BLaER1 (cell line): ENCODE results near the gene GNAT2.

Experiments
- H3K27ac ChIP-seq: shearing (Covaris generic); formaldehyde crosslinking; 2 replicates; pipeline ENCODE4 v1.8.1; 2022
- H3K27me3 ChIP-seq: shearing (Covaris generic); formaldehyde crosslinking; 2 replicates; pipeline ENCODE4 v1.8.1; 2022
- H3K36me3 ChIP-seq: shearing (Covaris generic); formaldehyde crosslinking; 2 replicates; pipeline ENCODE4 v1.8.1; 2022
- H3K4me1 ChIP-seq: shearing (Covaris generic); formaldehyde crosslinking; 2 replicates; pipeline ENCODE4 v1.8.1; 2022
- H3K4me2 ChIP-seq: shearing (Covaris generic); formaldehyde crosslinking; 2 replicates; pipeline ENCODE4 v1.8.1; 2022
- H3K4me3 ChIP-seq: shearing (Covaris generic); formaldehyde crosslinking; 2 replicates; pipeline ENCODE4 v1.8.1; 2022
- H3K9ac ChIP-seq: shearing (Covaris generic); formaldehyde crosslinking; 2 replicates; pipeline ENCODE4 v1.8.1; 2022
- H3K9me3 ChIP-seq: shearing (Covaris generic); formaldehyde crosslinking; 2 replicates; pipeline ENCODE4 v1.8.1; 2022
- H4K20me1 ChIP-seq: shearing (Covaris generic); formaldehyde crosslinking; 2 replicates; pipeline ENCODE4 v1.8.1; 2022
- Cebpa-rat ChIP-seq: shearing (Covaris generic); IDR thresholded peaks from 2 replicates; pipeline ENCODE4 v1.8.1; 2022

The GNAT2 gene

DNA sequence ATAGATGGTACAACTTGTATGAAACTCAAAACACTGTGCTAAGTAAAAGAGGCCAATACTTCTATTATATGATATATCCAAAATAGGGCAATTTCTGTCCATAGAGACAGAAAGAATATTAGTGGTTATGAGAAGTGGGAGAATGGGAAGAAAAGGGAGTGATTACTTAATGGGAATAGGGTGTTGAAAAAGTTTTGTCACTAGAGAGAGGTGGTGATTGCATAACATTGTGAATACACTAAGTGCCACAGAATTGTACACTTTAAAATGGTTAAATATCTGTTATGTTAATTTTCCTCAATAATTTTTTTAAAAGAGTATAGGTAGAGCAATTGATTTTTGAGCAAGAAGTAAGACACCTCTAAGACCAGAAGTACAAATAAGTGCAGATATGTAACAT lies 29.7 kb downstream of the GNAT2 start:
- peaks cover 90% of the 10 kb centered on the region for H3K36me3 ChIP-seq

DNA sequence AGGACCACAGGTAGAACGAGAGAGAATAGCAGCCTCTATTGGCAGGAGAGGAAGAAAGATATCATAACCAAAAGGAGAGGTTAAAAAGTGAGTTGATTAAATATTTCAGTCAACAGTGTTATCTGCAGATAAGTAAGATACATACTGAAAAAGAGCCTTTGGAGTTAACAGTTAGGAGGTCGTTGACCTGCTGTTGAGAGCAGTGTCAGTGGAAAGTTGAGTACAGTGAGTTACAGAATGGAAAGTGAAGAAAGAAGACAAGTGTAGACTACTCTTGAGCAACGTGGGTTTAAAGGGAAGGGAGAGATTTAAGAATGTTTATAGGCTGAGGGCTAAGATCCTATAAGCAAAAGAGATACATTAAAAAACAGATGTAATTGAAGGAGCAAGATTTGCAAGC lies 30.2 kb downstream of the GNAT2 start:
- TF ChIP-seq Cebpa-rat: no peak
- Histone ChIP-seq H3K4me2 (no peak overlapping the region), H3K27me3 (no peaks in the 10 kb centered on the region), H3K36me3 (peaks cover 94% of the 10 kb centered on the region), H3K4me1 (no peaks in the 10 kb centered on the region), H3K9me3 (no peaks in the 10 kb centered on the region), H3K4me3 (no peak overlapping the region), H3K27ac (no peak overlapping the region), H4K20me1 (no peaks in the 10 kb centered on the region), H3K9ac (no peak overlapping the region)

More for the DNA sequence above, 29.7 kb downstream of the GNAT2 start:
- no peak overlapping the region for H3K27ac ChIP-seq
- no peaks in the 10 kb centered on the region for H3K4me1 ChIP-seq
- no peaks in the 10 kb centered on the region for H3K27me3 ChIP-seq
- no peak for TF ChIP-seq Cebpa-rat
- H3K9ac ChIP-seq: no peak overlapping the region
- no peaks in the 10 kb centered on the region for H4K20me1 ChIP-seq
- no peak overlapping the region for H3K4me3 ChIP-seq
- H3K9me3 ChIP-seq: no peaks in the 10 kb centered on the region
- H3K4me2 ChIP-seq: no peak overlapping the region

DNA sequence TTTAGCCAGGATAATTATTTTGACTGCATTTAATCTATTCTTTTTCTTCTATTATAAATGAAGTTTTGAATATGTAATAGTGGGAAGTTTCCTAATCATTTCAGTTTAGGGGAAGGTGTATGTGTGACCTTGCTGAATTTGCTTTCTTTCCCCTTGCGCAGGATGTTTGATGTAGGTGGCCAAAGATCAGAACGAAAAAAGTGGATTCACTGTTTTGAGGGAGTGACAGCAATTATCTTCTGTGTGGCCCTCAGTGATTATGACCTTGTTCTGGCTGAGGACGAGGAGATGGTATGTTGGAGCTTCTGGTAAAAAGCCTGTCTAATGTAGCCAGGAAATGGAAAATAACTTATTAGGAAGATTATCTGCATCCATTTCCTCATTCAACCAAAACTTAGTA lies 33.4 kb downstream of the GNAT2 start:
- Histone ChIP-seq H4K20me1 (no peaks in the 10 kb centered on the region), H3K4me2 (no peak overlapping the region), H3K9ac (no peak overlapping the region), H3K27ac (no peak overlapping the region), H3K27me3 (no peaks in the 10 kb centered on the region), H3K36me3 (peaks cover 94% of the 10 kb centered on the region), H3K4me1 (no peaks in the 10 kb centered on the region), H3K4me3 (no peak overlapping the region), H3K9me3 (no peaks in the 10 kb centered on the region)
- no peak for TF ChIP-seq Cebpa-rat

DNA sequence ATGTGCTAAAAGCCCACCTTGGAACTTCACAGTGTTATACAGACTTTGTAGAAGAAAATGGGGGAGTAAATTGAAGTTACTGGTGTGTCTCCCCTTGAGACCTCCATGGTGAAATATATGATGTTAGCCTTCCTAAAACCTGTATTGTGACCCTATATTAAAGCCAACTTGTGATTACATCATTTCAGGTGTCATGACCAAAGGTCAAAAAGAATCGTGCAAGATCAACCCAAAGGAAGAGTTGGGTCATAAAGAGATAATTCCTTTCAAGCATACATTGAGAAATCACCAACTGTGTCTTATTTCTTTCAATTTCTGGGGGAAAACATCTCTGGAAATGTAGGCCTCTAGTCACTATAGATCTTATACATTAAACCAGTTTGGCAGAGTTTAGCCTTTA lies 34.6 kb downstream of the GNAT2 start:
- Histone ChIP-seq H4K20me1 (no peaks in the 10 kb centered on the region), H3K9me3 (no peaks in the 10 kb centered on the region), H3K36me3 (peaks cover 94% of the 10 kb centered on the region)

DNA sequence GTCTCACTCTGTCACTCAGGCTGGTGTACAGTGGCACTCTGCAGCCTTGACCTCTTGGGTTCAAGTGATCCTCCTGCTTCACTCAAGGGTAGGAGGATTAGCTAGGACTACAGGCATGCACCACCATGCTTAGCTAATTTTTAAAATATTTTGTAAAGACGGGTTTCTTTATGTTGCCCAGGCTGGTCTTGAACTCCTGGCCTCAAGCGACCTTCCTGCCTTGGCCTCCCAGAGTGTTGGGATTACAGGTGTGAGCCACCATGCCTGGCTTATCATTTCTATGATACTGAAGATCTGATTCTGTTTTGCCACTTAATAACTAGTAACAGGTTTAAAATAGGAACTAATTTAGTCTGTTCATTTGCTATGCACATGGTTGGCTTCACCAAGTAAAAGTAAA lies 37.4 kb downstream of the GNAT2 start:
- H3K4me1 ChIP-seq: no peaks in the 10 kb centered on the region
- H3K27me3 ChIP-seq: no peaks in the 10 kb centered on the region
- no peak overlapping the region for H3K4me2 ChIP-seq
- H3K4me3 ChIP-seq: no peak overlapping the region
- H4K20me1 ChIP-seq: peaks cover 11% of the 10 kb centered on the region; the same call in 1 of the 2 replicates
- TF ChIP-seq Cebpa-rat: no peak
- no peaks in the 10 kb centered on the region for H3K9me3 ChIP-seq
- no peak overlapping the region for H3K27ac ChIP-seq
- H3K9ac ChIP-seq: no peak overlapping the region
- H3K36me3 ChIP-seq: peaks cover 94% of the 10 kb centered on the region

More for the DNA sequence above, 34.6 kb downstream of the GNAT2 start:
- H3K4me1 ChIP-seq: no peaks in the 10 kb centered on the region
- TF ChIP-seq Cebpa-rat: no peak
- H3K9ac ChIP-seq: no peak overlapping the region
- no peak overlapping the region for H3K4me3 ChIP-seq
- no peak overlapping the region for H3K27ac ChIP-seq
- H3K27me3 ChIP-seq: no peaks in the 10 kb centered on the region
- H3K4me2 ChIP-seq: no peak overlapping the region

DNA sequence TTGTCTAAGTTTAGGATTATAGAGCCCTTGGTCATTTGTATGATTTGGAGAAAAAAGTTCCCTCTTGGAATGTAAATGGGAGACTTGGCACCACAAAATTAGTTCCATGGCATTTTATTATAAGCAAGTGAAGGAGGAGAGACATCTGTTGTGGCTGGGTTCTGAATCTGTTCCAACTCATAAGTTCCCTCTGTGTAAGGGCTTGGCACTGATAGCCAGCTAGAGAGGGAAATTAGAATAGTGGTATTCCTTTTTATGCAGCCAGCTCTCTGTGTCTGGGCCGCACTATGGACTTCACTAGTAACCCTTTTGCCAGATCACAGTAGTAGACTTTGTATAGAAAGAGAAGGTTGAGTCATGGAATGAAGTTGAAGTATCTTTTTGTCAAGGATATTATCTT lies 39.9 kb downstream of the GNAT2 start:
- H3K36me3 ChIP-seq: peaks cover 94% of the 10 kb centered on the region
- no peak overlapping the region for H3K27ac ChIP-seq
- no peak for TF ChIP-seq Cebpa-rat
- no peaks in the 10 kb centered on the region for H3K9me3 ChIP-seq
- no peak overlapping the region for H3K9ac ChIP-seq
- H3K4me3 ChIP-seq: no peak overlapping the region
- no peak overlapping the region for H3K4me2 ChIP-seq
- no peaks in the 10 kb centered on the region for H3K4me1 ChIP-seq
- H4K20me1 ChIP-seq: peaks cover 18% of the 10 kb centered on the region
- no peaks in the 10 kb centered on the region for H3K27me3 ChIP-seq

DNA sequence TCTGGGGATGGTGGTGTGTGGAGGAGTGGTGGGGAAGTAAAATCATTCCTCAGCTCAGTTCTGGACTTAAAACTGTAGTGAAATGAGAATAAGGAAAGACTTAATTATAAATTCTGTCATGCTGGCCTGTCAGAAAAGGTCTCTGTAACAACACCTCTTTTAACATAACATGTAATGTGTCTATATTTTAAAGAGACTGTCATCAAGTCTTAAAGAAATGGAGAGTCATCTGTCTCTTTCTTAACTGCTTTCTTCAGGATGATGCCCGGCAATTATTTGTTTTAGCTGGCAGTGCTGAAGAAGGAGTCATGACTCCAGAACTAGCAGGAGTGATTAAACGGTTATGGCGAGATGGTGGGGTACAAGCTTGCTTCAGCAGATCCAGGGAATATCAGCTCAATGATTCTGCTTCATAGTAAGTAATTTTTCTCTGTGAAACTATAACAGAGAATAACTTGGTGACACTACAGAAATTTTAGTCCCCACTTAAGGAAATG lies 40.4 kb downstream of the GNAT2 start:
- H3K4me3 ChIP-seq: no peak overlapping the region
- no peak overlapping the region for H3K27ac ChIP-seq
- H3K4me1 ChIP-seq: no peaks in the 10 kb centered on the region
- H3K4me2 ChIP-seq: no peak overlapping the region
- H4K20me1 ChIP-seq: peaks cover 23% of the 10 kb centered on the region
- no peaks in the 10 kb centered on the region for H3K27me3 ChIP-seq
- no peak overlapping the region for H3K9ac ChIP-seq
- TF ChIP-seq Cebpa-rat: no peak
- H3K9me3 ChIP-seq: no peaks in the 10 kb centered on the region
- peaks cover 94% of the 10 kb centered on the region for H3K36me3 ChIP-seq

DNA sequence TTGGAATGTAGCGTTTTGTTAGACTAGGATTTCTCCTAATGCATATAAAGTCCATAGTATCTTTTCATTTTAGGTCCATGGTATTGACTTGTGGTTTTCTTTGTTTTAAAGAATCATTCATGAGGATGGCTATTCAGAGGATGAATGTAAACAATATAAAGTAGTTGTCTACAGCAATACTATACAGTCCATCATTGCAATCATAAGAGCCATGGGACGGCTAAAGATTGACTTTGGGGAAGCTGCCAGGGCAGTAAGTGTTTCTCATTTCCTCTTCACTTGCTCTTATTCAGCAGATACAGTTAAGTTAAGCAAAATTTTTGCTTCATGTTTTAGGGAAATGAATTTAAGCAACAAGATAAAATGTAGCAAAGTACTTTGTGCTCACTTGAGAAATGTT lies 45.6 kb downstream of the GNAT2 start:
- H3K4me2 ChIP-seq: no peak overlapping the region
- peaks cover 65% of the 10 kb centered on the region for H4K20me1 ChIP-seq
- no peak overlapping the region for H3K27ac ChIP-seq
- H3K27me3 ChIP-seq: no peaks in the 10 kb centered on the region
- no peak overlapping the region for H3K4me3 ChIP-seq
- H3K4me1 ChIP-seq: peaks cover 2% of the 10 kb centered on the region
- no peaks in the 10 kb centered on the region for H3K9me3 ChIP-seq
- H3K36me3 ChIP-seq: peaks cover 49% of the 10 kb centered on the region
- no peak for TF ChIP-seq Cebpa-rat
- no peak overlapping the region for H3K9ac ChIP-seq

DNA sequence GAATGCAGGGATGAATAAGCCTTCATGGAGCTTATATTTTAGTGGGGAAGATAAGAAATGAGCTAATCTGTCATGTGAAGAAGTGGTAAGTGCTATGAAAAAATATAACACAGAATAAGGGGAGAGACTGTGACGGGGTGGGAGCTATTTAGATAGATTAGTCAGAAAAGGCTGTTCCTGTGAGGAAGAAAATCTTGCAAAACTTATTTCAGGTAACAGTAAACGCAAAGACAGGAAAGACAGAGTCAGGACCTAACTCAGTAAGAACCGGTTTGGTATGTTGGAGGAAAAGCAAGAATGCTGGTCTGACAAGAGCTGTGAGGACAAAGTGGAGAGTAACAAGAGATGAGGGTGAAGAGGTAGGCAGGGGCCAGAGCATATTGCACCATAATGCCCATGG lies 49.0 kb downstream of the GNAT2 start:
- Histone ChIP-seq H4K20me1 (peaks cover 96% of the 10 kb centered on the region), H3K27ac (no peak overlapping the region), H3K36me3 (peaks cover 17% of the 10 kb centered on the region), H3K9ac (no peak overlapping the region), H3K4me3 (no peak overlapping the region), H3K4me1 (peaks cover 13% of the 10 kb centered on the region), H3K27me3 (no peaks in the 10 kb centered on the region), H3K9me3 (no peaks in the 10 kb centered on the region), H3K4me2 (no peak overlapping the region)
- no peak for TF ChIP-seq Cebpa-rat

DNA sequence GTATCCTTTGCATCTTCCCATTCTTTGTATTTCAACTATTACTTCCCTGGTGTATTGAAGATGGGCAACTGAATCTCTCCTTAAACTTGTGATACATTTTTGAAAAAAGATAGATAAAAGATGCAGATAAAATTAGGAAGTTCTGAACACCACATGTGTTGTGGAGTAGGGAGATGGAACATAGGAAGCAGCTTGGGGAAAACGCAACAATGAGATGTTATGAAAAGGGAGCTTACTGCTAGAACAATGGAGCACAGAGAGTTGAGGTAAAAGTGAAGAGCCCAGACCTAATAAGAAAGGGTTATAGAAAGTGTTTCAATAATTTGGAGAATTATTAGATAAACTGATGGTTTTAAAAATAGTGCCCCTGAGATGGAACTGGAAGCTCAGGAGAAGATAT lies 50.1 kb downstream of the GNAT2 start:
- no peak overlapping the region for H3K4me2 ChIP-seq
- H4K20me1 ChIP-seq: peaks cover 98% of the 10 kb centered on the region
- H3K27me3 ChIP-seq: no peaks in the 10 kb centered on the region
- no peaks in the 10 kb centered on the region for H3K9me3 ChIP-seq
- peaks cover 13% of the 10 kb centered on the region for H3K4me1 ChIP-seq
- H3K4me3 ChIP-seq: no peak overlapping the region
- H3K36me3 ChIP-seq: peaks cover 6% of the 10 kb centered on the region; the same call in 1 of the 2 replicates
- TF ChIP-seq Cebpa-rat: no peak
- no peak overlapping the region for H3K9ac ChIP-seq
- no peak overlapping the region for H3K27ac ChIP-seq
